Natural killer cell (primary cell): ENCODE data around the gene KLHDC7B. TPM values are rescaled to one million over a fixed set of nuclear protein-coding genes. Genes with fewer than 3 reads are reported as not detected.
"Not testable (repeated sequence)": the region's sequence is repeated elsewhere in the genome, so short reads cannot be mapped to it uniquely, and the experiment has no call there.

ENCODE experiments used
- ATAC-seq, 3 donors: fragments of 150-1000 bp in 2 of 3; fragments of 200-7000 bp in 1 of 3; cut with Tn5 transposase; 1 replicate in 1 of 3; 2 replicates in 2 of 3; pipeline ENCODE4 v1.10.0; 2021; ENCODE audit warnings: mild to moderate bottlenecking in 2 of 3, moderate library complexity in 2 of 3
- DNase-seq, 2 donors: peaks; one replicate each; pipeline versions ENCODE4 v3.0.0 to v3.0.0-alpha.2; 2013 to 2021; ENCODE audit warnings: mixed read lengths in 1 of 2
- H3K27ac ChIP-seq: one replicate; pipeline ENCODE4 v1.5.1; 2013; ENCODE audit warnings: mild to moderate bottlenecking, low read length
- H3K27me3 ChIP-seq: one replicate; pipeline ENCODE4 v1.6.1; 2013; ENCODE audit warnings: low read length; ENCODE audit not compliant: control insufficient read depth, insufficient read depth
- H3K36me3 ChIP-seq: one replicate; pipeline ENCODE4 v1.6.1; 2013; ENCODE audit warnings: low read length; ENCODE audit not compliant: control insufficient read depth, insufficient read depth
- H3K4me1 ChIP-seq: one replicate; pipeline ENCODE4 v1.6.1; 2013; ENCODE audit warnings: low read length; ENCODE audit not compliant: control insufficient read depth, insufficient read depth
- H3K4me3 ChIP-seq: one replicate; pipeline ENCODE4 v1.5.1; 2013; ENCODE audit warnings: low read length
- H3K9me3 ChIP-seq: one replicate; pipeline ENCODE4 v1.6.1; 2013; ENCODE audit warnings: low read length; ENCODE audit not compliant: control insufficient read depth, insufficient read depth
- H3K27ac Mint-ChIP-seq, 2 donors: one replicate each; pipeline ENCODE4 v1.8.0; 2022; ENCODE audit warnings: mild to moderate bottlenecking in 2 of 2, mixed read lengths in 2 of 2, moderate library complexity in 1 of 2
- H3K27me3 Mint-ChIP-seq, 2 donors: one replicate each; pipeline ENCODE4 v1.8.0; 2022; ENCODE audit warnings: low read depth in 2 of 2, mixed read lengths in 2 of 2
- H3K36me3 Mint-ChIP-seq: one replicate; pipeline ENCODE4 v1.8.0; 2022; ENCODE audit warnings: mixed read lengths
- H3K4me1 Mint-ChIP-seq, 2 donors: one replicate each; pipeline ENCODE4 v1.8.0; 2022; ENCODE audit warnings: mixed read lengths in 2 of 2
- H3K4me3 Mint-ChIP-seq: one replicate; pipeline ENCODE4 v1.8.0; 2022; ENCODE audit warnings: mild to moderate bottlenecking, moderate library complexity, mixed read lengths
- H3K9me3 Mint-ChIP-seq, 2 donors: one replicate each; pipeline ENCODE4 v1.8.0; 2022; ENCODE audit warnings: mixed read lengths in 2 of 2
- WGBS: methylation state at CpG from one replicate; pipeline ENCODE4 v1.1.7; 2013; ENCODE audit warnings: missing lambda C conversion rate; ENCODE audit not compliant: insufficient coverage; 5-methylcytosine and 5-hydroxymethylcytosine counted together
- intact Hi-C: fragments of 100-400 bp; cut with micrococcal nuclease; formaldehyde crosslinking; loops from one replicate; pipeline ENCODE4 v1.14.2; 2022
- total RNA-seq, 4 donors: library from RNA; stranded (reverse); fragments of 120-200 nt in 1 of 4; gene quantifications; one replicate each; pipeline versions ENCODE4 v1.2.3 to v1.2.4, GENCODE V29; 2013 to 2022
- TF ChIP-seq, protein P1 (sequence below): fragments of 200-600 bp; IDR thresholded peaks from one replicate; pipeline ENCODE4 v1.8.0; 2022; ENCODE audit warnings: antibody characterized with exemption

Gene KLHDC7B
- total RNA-seq, 3 donors from 2014 or later (not counting 1 experiment from before 2014, with no cell fraction given): 2.4 to 6.9 (median 5.3) TPM

- no peaks in the 10 kb centered on the region for H3K9me3 Mint-ChIP-seq
- H3K27me3 Mint-ChIP-seq: no peaks in the 10 kb centered on the region
- intact Hi-C loops: no loop called here
- Histone ChIP-seq H3K36me3 (peaks cover 54% of the 10 kb centered on the region), H3K9me3 (no peaks in the 10 kb centered on the region), H3K4me1 (peaks cover 2% of the 10 kb centered on the region), H3K27me3 (no peaks in the 10 kb centered on the region), H3K27ac (no peak overlapping the region), H3K4me3 (no peak overlapping the region)
- H3K4me1 Mint-ChIP-seq: peaks cover 9 to 15% of the 10 kb centered on the region in 2 donors
- H3K4me3 Mint-ChIP-seq: no peak overlapping the region
- no peak overlapping the region for H3K27ac Mint-ChIP-seq
- WGBS: 98% methylated on average over 8 of the region's 8 CpGs
- no peak for DNase-seq
- no peaks in the 10 kb centered on the region for H3K36me3 Mint-ChIP-seq
- ATAC-seq: no peak
- TF ChIP-seq, protein P1, sequence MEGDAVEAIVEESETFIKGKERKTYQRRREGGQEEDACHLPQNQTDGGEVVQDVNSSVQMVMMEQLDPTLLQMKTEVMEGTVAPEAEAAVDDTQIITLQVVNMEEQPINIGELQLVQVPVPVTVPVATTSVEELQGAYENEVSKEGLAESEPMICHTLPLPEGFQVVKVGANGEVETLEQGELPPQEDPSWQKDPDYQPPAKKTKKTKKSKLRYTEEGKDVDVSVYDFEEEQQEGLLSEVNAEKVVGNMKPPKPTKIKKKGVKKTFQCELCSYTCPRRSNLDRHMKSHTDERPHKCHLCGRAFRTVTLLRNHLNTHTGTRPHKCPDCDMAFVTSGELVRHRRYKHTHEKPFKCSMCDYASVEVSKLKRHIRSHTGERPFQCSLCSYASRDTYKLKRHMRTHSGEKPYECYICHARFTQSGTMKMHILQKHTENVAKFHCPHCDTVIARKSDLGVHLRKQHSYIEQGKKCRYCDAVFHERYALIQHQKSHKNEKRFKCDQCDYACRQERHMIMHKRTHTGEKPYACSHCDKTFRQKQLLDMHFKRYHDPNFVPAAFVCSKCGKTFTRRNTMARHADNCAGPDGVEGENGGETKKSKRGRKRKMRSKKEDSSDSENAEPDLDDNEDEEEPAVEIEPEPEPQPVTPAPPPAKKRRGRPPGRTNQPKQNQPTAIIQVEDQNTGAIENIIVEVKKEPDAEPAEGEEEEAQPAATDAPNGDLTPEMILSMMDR: no peak
Observed at GRCh38 chr22:50519151-50519550, 26.5 kb upstream of the KLHDC7B start.

DNA sequence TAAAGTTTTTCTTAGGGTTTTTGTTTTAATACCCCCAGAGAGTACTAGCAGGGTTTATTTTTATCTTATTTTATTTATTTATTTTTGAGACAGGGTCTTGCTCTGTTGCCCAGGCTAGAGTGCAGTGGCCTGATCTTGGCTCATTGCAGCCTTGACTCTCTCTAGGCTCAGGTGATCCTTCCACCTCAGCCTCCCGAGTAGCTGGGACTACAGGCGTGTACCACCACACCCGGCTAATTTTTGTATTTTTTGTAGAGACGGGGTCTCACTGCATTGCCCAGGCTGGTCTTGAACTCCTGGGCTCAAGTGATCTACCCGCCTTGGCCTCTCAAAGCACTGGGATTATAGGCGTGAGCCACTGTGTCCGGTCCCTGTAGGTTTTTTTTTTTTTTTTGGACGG is 25.5 kb upstream of the KLHDC7B start:
- H3K27ac ChIP-seq, H3K27me3 Mint-ChIP-seq, H3K36me3 Mint-ChIP-seq, H3K9me3 Mint-ChIP-seq, DNase-seq, H3K4me3 ChIP-seq, ATAC-seq, H3K4me3 Mint-ChIP-seq, H3K27me3 ChIP-seq, intact Hi-C loops, H3K9me3 ChIP-seq, H3K27ac Mint-ChIP-seq: not testable (repeated sequence)
- H3K36me3 ChIP-seq: peaks cover 54% of the 10 kb centered on the region
- WGBS: 97% methylated on average over 8 of the region's 8 CpGs
- peaks cover 12% of the 10 kb centered on the region for H3K4me1 ChIP-seq
- H3K4me1 Mint-ChIP-seq: peaks cover 15 to 17% of the 10 kb centered on the region in 2 donors

DNA sequence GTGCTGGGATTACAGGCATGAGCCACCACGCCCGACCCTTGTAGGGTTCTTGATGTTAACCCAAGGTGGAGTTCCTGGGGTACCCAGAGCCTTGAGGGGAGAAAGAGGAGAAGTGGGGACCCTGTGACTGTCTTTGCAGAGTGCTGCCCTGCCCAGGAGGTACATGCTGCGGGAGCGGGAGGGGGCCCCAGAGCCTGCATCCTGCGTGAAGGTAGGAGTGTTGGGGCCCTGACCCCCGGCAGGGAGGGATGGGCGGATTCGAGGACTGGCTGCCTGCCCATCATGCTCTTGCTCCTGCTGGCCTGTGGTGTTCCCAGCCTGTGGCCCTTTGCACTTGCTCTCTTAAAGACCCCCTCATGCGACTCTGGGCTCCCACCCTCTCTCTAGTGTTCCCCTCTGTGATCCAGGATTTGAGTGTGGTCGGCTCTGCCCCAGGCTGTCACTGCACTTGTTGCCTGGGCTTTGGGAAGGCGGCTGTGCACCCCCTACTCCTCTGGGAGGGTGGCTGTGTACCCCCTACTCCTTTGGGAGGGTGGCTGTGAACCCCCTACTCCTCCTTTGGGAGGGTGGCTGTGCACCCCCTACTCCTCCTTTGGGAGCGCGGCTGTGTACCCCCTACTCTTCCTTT is 24.8 kb upstream of the KLHDC7B start:
- H3K4me1 Mint-ChIP-seq: peaks cover 12 to 13% of the 10 kb centered on the region in 2 donors
- H3K27ac Mint-ChIP-seq: no peak overlapping the region
- no peaks in the 10 kb centered on the region for H3K36me3 Mint-ChIP-seq
- Histone ChIP-seq H3K27me3 (no peaks in the 10 kb centered on the region), H3K4me3 (no peak overlapping the region), H3K36me3 (peaks cover 54% of the 10 kb centered on the region), H3K9me3 (no peaks in the 10 kb centered on the region), H3K4me1 (peaks cover 12% of the 10 kb centered on the region), H3K27ac (no peak overlapping the region)
- H3K4me3 Mint-ChIP-seq: no peak overlapping the region
- TF ChIP-seq, protein P1: no peak
- intact Hi-C loops: no loop called here
- no peaks in the 10 kb centered on the region for H3K9me3 Mint-ChIP-seq
- no peak for ATAC-seq
- no peaks in the 10 kb centered on the region for H3K27me3 Mint-ChIP-seq
- WGBS: over 99% methylated on average over 12 of the region's 13 CpGs
- no peak for DNase-seq

- Histone ChIP-seq H3K9me3 (no peaks in the 10 kb centered on the region), H3K4me1 (peaks cover 15% of the 10 kb centered on the region), H3K27ac (no peak overlapping the region), H3K36me3 (peaks cover 51% of the 10 kb centered on the region), H3K27me3 (no peaks in the 10 kb centered on the region), H3K4me3 (no peak overlapping the region)
- no peak overlapping the region for H3K27ac Mint-ChIP-seq
- DNase-seq: no peak
- no peaks in the 10 kb centered on the region for H3K36me3 Mint-ChIP-seq
- H3K27me3 Mint-ChIP-seq: no peaks in the 10 kb centered on the region
- H3K4me1 Mint-ChIP-seq: peaks cover 11% of the 10 kb centered on the region in 2 donors
- TF ChIP-seq, protein P1: no peak
- WGBS: 96% methylated on average over 10 of the region's 10 CpGs
- intact Hi-C loops: no loop called here
- ATAC-seq: no peak
- H3K4me3 Mint-ChIP-seq: no peak overlapping the region
- H3K9me3 Mint-ChIP-seq: no peaks in the 10 kb centered on the region
Observed at GRCh38 chr22:50521710-50522109, 24.0 kb upstream of the KLHDC7B start.
